ENCODE data around the gene CALCB. TPM values are rescaled to one million over a fixed set of nuclear protein-coding genes. Genes with fewer than 3 reads are reported as not detected.

Gene CALCB
- total RNA-seq, 1 experiment from 2014 or later, result not detected

GRCh38 chr11:15095736-15096228 lies 22.4 kb downstream of the CALCB start:
- no peak overlapping the region for H3K18ac ChIP-seq (ENCODE audit: insufficient read length, low read depth, low read length)
- no peak overlapping the region for H3K56ac ChIP-seq (ENCODE audit: insufficient read length, low read depth, low read length)
- no peak overlapping the region for H3K23ac ChIP-seq (ENCODE audit: insufficient read length, low read depth, low read length)
- no peak overlapping the region for H3K14ac ChIP-seq (ENCODE audit: insufficient read depth, low read length)
- no peaks in the 10 kb centered on the region for H4K20me1 ChIP-seq (ENCODE audit: control insufficient read depth, insufficient read depth, insufficient read length)
- no peak overlapping the region for H2BK20ac ChIP-seq (ENCODE audit: low read depth, low read length, poor library complexity, severe bottlenecking)
- no peaks in the 10 kb centered on the region for H3K27me3 ChIP-seq (ENCODE audit: insufficient read depth, low read length)
- H3K9me3 ChIP-seq (ENCODE audit: control insufficient read depth, low read depth, low read length), result no peaks in the 10 kb centered on the region
- H3K4ac ChIP-seq (ENCODE audit: low read depth, low read length), result no peak overlapping the region
- H3K9me3 Mint-ChIP-seq, result no peaks in the 10 kb centered on the region; a peak in 1 of 5 replicates
- no peak overlapping the region for H3K27ac ChIP-seq (ENCODE audit: insufficient read length, low read depth, low read length)
- no peaks in the 10 kb centered on the region for H3K23me2 ChIP-seq (ENCODE audit: insufficient read length, low read depth, low read length, poor library complexity, severe bottlenecking)
- no peak overlapping the region for H3T11ph ChIP-seq (ENCODE audit: low read length)
- H2BK5ac ChIP-seq (ENCODE audit: insufficient read length, low read length), result no peak overlapping the region
- no peak overlapping the region for H3K4me2 ChIP-seq (ENCODE audit: insufficient read depth, insufficient read length, low read length)
- no peaks in the 10 kb centered on the region for H3K79me2 ChIP-seq (ENCODE audit: insufficient read depth, low read length)
- peaks cover 4% of the 10 kb centered on the region; the same call in 1 of the 2 replicates for H3K27me3 Mint-ChIP-seq (ENCODE audit: low read depth)
- H4K91ac ChIP-seq (ENCODE audit: insufficient read length, low read depth, low read length), result no peak overlapping the region
- H3K4me3 Mint-ChIP-seq, result no peak overlapping the region
- H2BK120ac ChIP-seq (ENCODE audit: low read depth, low read length, poor library complexity, severe bottlenecking), result no peak overlapping the region
- H3K36me3 Mint-ChIP-seq (ENCODE audit: insufficient read depth in 1 of 3, low read depth in 3 of 3), result no peaks in the 10 kb centered on the region
- no peak for DNase-seq
- no peak overlapping the region for H2BK15ac ChIP-seq (ENCODE audit: low read depth, low read length)
- WGBS (ENCODE audit: extremely low coverage, insufficient read length, low lambda C conversion rate), result no CpG with 5 or more reads among the region's 2 CpGs
- H4K5ac ChIP-seq (ENCODE audit: insufficient read length, low read depth, low read length), result no peak overlapping the region
- H3K27ac Mint-ChIP-seq, result no peak overlapping the region
- no peaks in the 10 kb centered on the region for H3K79me1 ChIP-seq (ENCODE audit: insufficient read depth, low read depth, low read length, poor library complexity, severe bottlenecking)
- H2BK12ac ChIP-seq (ENCODE audit: insufficient read length, low read depth, low read length), result no peak overlapping the region
- no peak overlapping the region for H2AK5ac ChIP-seq (ENCODE audit: insufficient read length, low read length)
- no peak overlapping the region for H2AFZ ChIP-seq (ENCODE audit: low read length)
- H4K8ac ChIP-seq (replicated peaks; ENCODE audit: insufficient read length, low read depth, low read length), result no peak overlapping the region
- no peaks in the 10 kb centered on the region for H3K4me1 Mint-ChIP-seq
- H3K4me1 ChIP-seq (ENCODE audit: insufficient read depth, low read length), result peaks cover 3% of the 10 kb centered on the region; the same call in 1 of the 2 replicates
- TF ChIP-seq CTCF (conservative IDR thresholded peaks at IDR 0.05), result no peak
- no peak overlapping the region for H3K9ac ChIP-seq (ENCODE audit: extremely low read depth, insufficient read length, low read length)
